ENCODE results near the gene TBL1XR1.

The TBL1XR1 gene

DNA sequence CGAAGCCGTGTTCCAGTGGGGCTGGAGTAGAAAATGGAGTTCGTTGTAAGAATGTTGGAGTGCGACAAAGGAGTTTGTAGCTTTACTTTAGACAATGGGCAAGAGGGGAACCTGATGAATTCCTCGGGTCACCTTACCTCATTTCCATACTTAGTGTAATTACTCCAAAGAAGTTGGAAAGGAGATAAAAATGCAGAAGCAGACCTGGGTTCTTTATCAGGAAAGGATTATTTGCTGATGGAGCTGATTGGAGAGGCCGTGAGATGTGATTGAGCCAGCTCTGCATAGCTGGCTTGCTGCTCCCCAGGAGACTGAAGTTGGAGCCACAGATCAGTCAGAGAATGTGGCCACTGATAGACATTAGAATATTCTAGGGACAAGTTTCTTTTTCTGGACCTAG lies 33.4 kb upstream of the TBL1XR1 start:
- Histone ChIP-seq H3K27me3 (ENCODE audit: control insufficient read depth in 1 of 2, insufficient read depth in 1 of 2, low read length in 2 of 2) (no peaks in the 10 kb centered on the region), H3K4me2 (ENCODE audit: low read length, poor library complexity, severe bottlenecking) (no peak overlapping the region), H2AFZ (ENCODE audit: low read depth, low read length) (no peak overlapping the region), H4K91ac (ENCODE audit: low read length) (no peak overlapping the region), H3K23ac (ENCODE audit: low read length in 2 of 2) (no peak overlapping the region), H3K9ac (ENCODE audit: low read length) (no peak overlapping the region), H3K4me1 (ENCODE audit: control insufficient read depth, insufficient read depth, low read depth, low read length) (peaks cover 1% of the 10 kb centered on the region), H3K14ac (ENCODE audit: low read length in 2 of 2) (no peak overlapping the region), H4K8ac (ENCODE audit: low read length) (no peak overlapping the region), H2AK5ac (ENCODE audit: low read length, severe bottlenecking) (no peak overlapping the region), H2BK120ac (ENCODE audit: low read depth, low read length) (no peak overlapping the region), H2BK12ac (ENCODE audit: low read length in 2 of 2) (no peak overlapping the region), H3K4me3 (ENCODE audit: insufficient read depth in 1 of 2, low read depth in 1 of 2, low read length in 2 of 2) (no peak overlapping the region), H3K27ac (ENCODE audit: low read length, poor library complexity, severe bottlenecking) (no peak overlapping the region), H3K4ac (ENCODE audit: low read depth in 1 of 2, low read length in 2 of 2) (no peak overlapping the region), H2BK15ac (ENCODE audit: low read depth, poor library complexity, severe bottlenecking) (no peak overlapping the region), H3K36me3 (ENCODE audit: control insufficient read depth in 1 of 2, insufficient read depth in 2 of 2, low read depth in 1 of 2, low read length in 2 of 2) (no peaks in the 10 kb centered on the region), H2BK5ac (ENCODE audit: low read depth, low read length, poor library complexity, severe bottlenecking) (no peak overlapping the region), H3K18ac (ENCODE audit: low read depth in 1 of 2, low read length in 2 of 2) (no peak overlapping the region), H3K79me1 (replicated peaks; ENCODE audit: low read length, poor library complexity, severe bottlenecking) (no peaks in the 10 kb centered on the region), H3K9me3 (ENCODE audit: control insufficient read depth, low read length) (no peaks in the 10 kb centered on the region)
- no peak for DNase-seq
- WGBS: 86% methylated on average over 6 of the region's 6 CpGs

- H3K36me3 ChIP-seq (ENCODE audit: control insufficient read depth in 1 of 2, insufficient read depth in 2 of 2, low read depth in 1 of 2, low read length in 2 of 2): no peaks in the 10 kb centered on the region
- H2BK12ac ChIP-seq (ENCODE audit: low read length in 2 of 2): no peak overlapping the region
- no CpG with 5 or more reads among the region's 1 CpG for WGBS
- no peaks in the 10 kb centered on the region for H3K9me3 ChIP-seq (ENCODE audit: control insufficient read depth, low read length)
- peak; percentile 11 for DNase-seq
- H2AFZ ChIP-seq (ENCODE audit: low read depth, low read length): no peak overlapping the region
- H2BK120ac ChIP-seq (ENCODE audit: low read depth, low read length): no peak overlapping the region
- no peak overlapping the region for H3K14ac ChIP-seq (ENCODE audit: low read length in 2 of 2)
- H3K79me1 ChIP-seq (replicated peaks; ENCODE audit: low read length, poor library complexity, severe bottlenecking): no peaks in the 10 kb centered on the region
- no peak overlapping the region for H2AK5ac ChIP-seq (ENCODE audit: low read length, severe bottlenecking)
- H3K4me1 ChIP-seq (ENCODE audit: control insufficient read depth, insufficient read depth, low read depth, low read length): peaks cover 1% of the 10 kb centered on the region
- no peak overlapping the region for H3K9ac ChIP-seq (ENCODE audit: low read length)
- H3K23ac ChIP-seq (ENCODE audit: low read length in 2 of 2): no peak overlapping the region
- no peak overlapping the region for H3K4ac ChIP-seq (ENCODE audit: low read depth in 1 of 2, low read length in 2 of 2)
- no peak overlapping the region for H4K8ac ChIP-seq (ENCODE audit: low read length)
- H3K27me3 ChIP-seq (ENCODE audit: control insufficient read depth in 1 of 2, insufficient read depth in 1 of 2, low read length in 2 of 2): no peaks in the 10 kb centered on the region
- H2BK15ac ChIP-seq (ENCODE audit: low read depth, poor library complexity, severe bottlenecking): no peak overlapping the region
- no peak overlapping the region for H2BK5ac ChIP-seq (ENCODE audit: low read depth, low read length, poor library complexity, severe bottlenecking)
- H3K27ac ChIP-seq (ENCODE audit: low read length, poor library complexity, severe bottlenecking): no peak overlapping the region
- no peak overlapping the region for H4K91ac ChIP-seq (ENCODE audit: low read length)
- H3K4me3 ChIP-seq (ENCODE audit: insufficient read depth in 1 of 2, low read depth in 1 of 2, low read length in 2 of 2): no peak overlapping the region
- no peak overlapping the region for H3K4me2 ChIP-seq (ENCODE audit: low read length, poor library complexity, severe bottlenecking)
- H3K18ac ChIP-seq (ENCODE audit: low read depth in 1 of 2, low read length in 2 of 2): no peak overlapping the region
These were observed 32.5 kb upstream of the TBL1XR1 start for GRCh38 chr3:177229791-177230190.

DNA sequence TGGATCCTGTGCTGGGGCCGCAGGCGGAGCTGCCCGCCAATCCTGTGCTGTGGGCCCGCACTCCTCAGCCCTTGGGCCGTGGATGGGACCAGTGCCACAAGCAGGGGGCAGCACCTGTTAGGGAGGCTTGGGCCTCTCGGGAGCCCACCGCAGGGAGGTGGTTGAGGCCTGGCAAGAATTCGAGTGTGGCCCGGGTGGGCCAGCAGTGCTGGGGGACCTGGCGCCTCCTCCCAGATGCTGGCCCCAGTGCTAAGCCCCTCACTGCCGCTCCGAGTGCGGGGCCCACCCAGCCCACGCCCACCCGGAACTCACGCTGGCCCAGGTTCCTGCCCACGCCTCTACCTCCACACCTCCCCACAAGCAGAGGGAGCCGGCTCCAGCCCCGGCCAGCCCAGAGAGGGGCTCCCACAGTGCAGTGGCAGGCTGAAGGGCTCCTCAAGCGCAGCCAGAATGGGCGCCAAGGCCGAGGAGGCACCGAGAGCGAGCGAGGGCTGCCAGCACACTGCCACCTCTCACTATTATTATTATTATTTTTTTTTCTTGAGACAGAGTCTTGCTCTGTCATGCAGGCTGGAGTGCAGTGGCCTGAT lies 31.4 kb upstream of the TBL1XR1 start:
- H3K4me2 ChIP-seq (ENCODE audit: low read length, poor library complexity, severe bottlenecking): no peak overlapping the region
- no peaks in the 10 kb centered on the region for H3K27me3 ChIP-seq (ENCODE audit: control insufficient read depth in 1 of 2, insufficient read depth in 1 of 2, low read length in 2 of 2)
- H3K4ac ChIP-seq (ENCODE audit: low read depth in 1 of 2, low read length in 2 of 2): no peak overlapping the region
- H3K79me1 ChIP-seq (replicated peaks; ENCODE audit: low read length, poor library complexity, severe bottlenecking): no peaks in the 10 kb centered on the region
- no peaks in the 10 kb centered on the region for H3K36me3 ChIP-seq (ENCODE audit: control insufficient read depth in 1 of 2, insufficient read depth in 2 of 2, low read depth in 1 of 2, low read length in 2 of 2)
- H2BK15ac ChIP-seq (ENCODE audit: low read depth, poor library complexity, severe bottlenecking): peak overlapping the region; percentile 67
- no peak overlapping the region for H3K4me3 ChIP-seq (ENCODE audit: insufficient read depth in 1 of 2, low read depth in 1 of 2, low read length in 2 of 2)
- H3K4me1 ChIP-seq (ENCODE audit: control insufficient read depth, insufficient read depth, low read depth, low read length): peaks cover 1% of the 10 kb centered on the region
- H3K23ac ChIP-seq (ENCODE audit: low read length in 2 of 2): no peak overlapping the region
- H3K18ac ChIP-seq (ENCODE audit: low read depth in 1 of 2, low read length in 2 of 2): no peak overlapping the region
- no peaks in the 10 kb centered on the region for H3K9me3 ChIP-seq (ENCODE audit: control insufficient read depth, low read length)
- H3K27ac ChIP-seq (ENCODE audit: low read length, poor library complexity, severe bottlenecking): no peak overlapping the region
- H4K91ac ChIP-seq (ENCODE audit: low read length): peak overlapping the region; percentile 61
- H4K8ac ChIP-seq (ENCODE audit: low read length): no peak overlapping the region
- H3K9ac ChIP-seq (ENCODE audit: low read length): no peak overlapping the region
- no peak overlapping the region for H2BK12ac ChIP-seq (ENCODE audit: low read length in 2 of 2)
- no peak overlapping the region for H2BK120ac ChIP-seq (ENCODE audit: low read depth, low read length)
- H3K14ac ChIP-seq (ENCODE audit: low read length in 2 of 2): no peak overlapping the region
- WGBS: 98% methylated on average over 17 of the region's 25 CpGs
- no peak overlapping the region for H2BK5ac ChIP-seq (ENCODE audit: low read depth, low read length, poor library complexity, severe bottlenecking)
- H2AFZ ChIP-seq (ENCODE audit: low read depth, low read length): no peak overlapping the region
- no peak overlapping the region for H2AK5ac ChIP-seq (ENCODE audit: low read length, severe bottlenecking)
- no peak for DNase-seq

GRCh38 chr3:177224414-177224813 lies 27.1 kb upstream of the TBL1XR1 start:
- Histone ChIP-seq H3K4me1 (ENCODE audit: control insufficient read depth, insufficient read depth, low read depth, low read length) (peaks cover 1% of the 10 kb centered on the region), H4K8ac (ENCODE audit: low read length) (no peak overlapping the region), H3K9ac (ENCODE audit: low read length) (no peak overlapping the region), H2BK5ac (ENCODE audit: low read depth, low read length, poor library complexity, severe bottlenecking) (no peak overlapping the region), H2BK15ac (ENCODE audit: low read depth, poor library complexity, severe bottlenecking) (no peak overlapping the region), H4K91ac (ENCODE audit: low read length) (no peak overlapping the region), H3K4me2 (ENCODE audit: low read length, poor library complexity, severe bottlenecking) (no peak overlapping the region), H3K18ac (ENCODE audit: low read depth in 1 of 2, low read length in 2 of 2) (no peak overlapping the region), H2AK5ac (ENCODE audit: low read length, severe bottlenecking) (no peak overlapping the region), H2BK12ac (ENCODE audit: low read length in 2 of 2) (no peak overlapping the region), H3K4me3 (ENCODE audit: insufficient read depth in 1 of 2, low read depth in 1 of 2, low read length in 2 of 2) (no peak overlapping the region), H3K9me3 (ENCODE audit: control insufficient read depth, low read length) (no peaks in the 10 kb centered on the region), H3K4ac (ENCODE audit: low read depth in 1 of 2, low read length in 2 of 2) (no peak overlapping the region), H3K36me3 (ENCODE audit: control insufficient read depth in 1 of 2, insufficient read depth in 2 of 2, low read depth in 1 of 2, low read length in 2 of 2) (no peaks in the 10 kb centered on the region), H3K14ac (ENCODE audit: low read length in 2 of 2) (no peak overlapping the region), H3K79me1 (replicated peaks; ENCODE audit: low read length, poor library complexity, severe bottlenecking) (no peaks in the 10 kb centered on the region), H2BK120ac (ENCODE audit: low read depth, low read length) (no peak overlapping the region), H2AFZ (ENCODE audit: low read depth, low read length) (no peak overlapping the region), H3K27ac (ENCODE audit: low read length, poor library complexity, severe bottlenecking) (no peak overlapping the region), H3K23ac (ENCODE audit: low read length in 2 of 2) (no peak overlapping the region), H3K27me3 (ENCODE audit: control insufficient read depth in 1 of 2, insufficient read depth in 1 of 2, low read length in 2 of 2) (no peaks in the 10 kb centered on the region)
- DNase-seq: no peak
